ENCODE results near the gene PRKAG2.
A peak's percentile ranks its signal among the peaks of the same experiment; 100 is the strongest.
"Not testable (repeated sequence)": the region's sequence is repeated elsewhere in the genome, so short reads cannot be mapped to it uniquely, and the experiment has no call there.

Gene PRKAG2

GRCh38 chr7:151850491-151851124 lies 26.3 kb downstream of the PRKAG2 start:
- no peak for DNase-seq (ENCODE audit: low spot score)

- no peak for DNase-seq (ENCODE audit: low spot score)
Measured at GRCh38 chr7:151849879-151850260, 27.0 kb downstream of the PRKAG2 start.

GRCh38 chr7:151849008-151849878 lies 27.7 kb downstream of the PRKAG2 start:
- no peak for DNase-seq (ENCODE audit: low spot score)

- no peak for DNase-seq (ENCODE audit: low spot score)
Measured at GRCh38 chr7:151847681-151848081, 29.2 kb downstream of the PRKAG2 start.

GRCh38 chr7:151847136-151847535 lies 29.8 kb downstream of the PRKAG2 start:
- no peak for DNase-seq (ENCODE audit: low spot score)

GRCh38 chr7:151845412-151846205 lies 31.3 kb downstream of the PRKAG2 start:
- DNase-seq (ENCODE audit: low spot score), result no peak

- DNase-seq (ENCODE audit: low spot score), result no peak
Measured at GRCh38 chr7:151844825-151845200, 32.1 kb downstream of the PRKAG2 start.

- DNase-seq (ENCODE audit: low spot score), result no peak
Measured at GRCh38 chr7:151844071-151844824, 32.7 kb downstream of the PRKAG2 start.

GRCh38 chr7:151843181-151843580 lies 33.7 kb downstream of the PRKAG2 start:
- DNase-seq (ENCODE audit: low spot score), result no peak

- not testable (repeated sequence) for DNase-seq (ENCODE audit: low spot score)
Measured at GRCh38 chr7:151841395-151842051, 35.4 kb downstream of the PRKAG2 start.

- no peak for DNase-seq (ENCODE audit: low spot score)
Measured at GRCh38 chr7:151840088-151840910, 36.6 kb downstream of the PRKAG2 start.

- DNase-seq (ENCODE audit: low spot score), result no peak
Measured at GRCh38 chr7:151839451-151839921, 37.4 kb downstream of the PRKAG2 start.

- no peak for DNase-seq (ENCODE audit: low spot score)
Measured at GRCh38 chr7:151838861-151839381, 38.0 kb downstream of the PRKAG2 start.

GRCh38 chr7:151838072-151838471 lies 38.8 kb downstream of the PRKAG2 start:
- DNase-seq (ENCODE audit: low spot score), result no peak

- peak; percentile 62 for DNase-seq (ENCODE audit: low spot score)
Measured at GRCh38 chr7:151837285-151838042, 39.5 kb downstream of the PRKAG2 start.

GRCh38 chr7:151836927-151837205 lies 40.0 kb downstream of the PRKAG2 start:
- DNase-seq (ENCODE audit: low spot score), result no peak

GRCh38 chr7:151836191-151836926 lies 40.6 kb downstream of the PRKAG2 start:
- no peak for DNase-seq (ENCODE audit: low spot score)

- no peak for DNase-seq (ENCODE audit: low spot score)
Measured at GRCh38 chr7:151835636-151836035, 41.3 kb downstream of the PRKAG2 start.
